ENCODE data around the gene SUPT20HL2. TPM values are rescaled to one million over a fixed set of nuclear protein-coding genes. Genes with fewer than 3 reads are reported as not detected.

SUPT20HL2 gene
- total RNA-seq, 1 experiment from 2014 or later, result not detected

DNA sequence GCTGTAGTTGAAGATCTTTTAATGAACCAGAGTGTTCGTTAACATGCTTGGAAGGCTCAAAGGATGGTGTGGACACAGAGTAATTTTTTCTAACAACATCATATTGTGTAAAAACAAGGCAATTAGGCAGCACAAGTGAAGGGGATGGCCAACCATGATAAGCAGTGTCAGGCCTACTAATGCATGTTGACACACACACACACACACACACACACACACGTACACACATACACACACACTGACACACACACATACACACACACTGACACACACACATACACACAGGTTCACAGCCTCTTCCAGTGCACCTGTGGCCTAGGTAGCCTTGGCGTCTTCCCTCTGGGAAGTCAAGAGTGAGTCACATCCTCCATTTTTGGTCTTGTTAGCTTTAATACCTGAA lies 46.4 kb upstream of the SUPT20HL2 start, which contains the start of gene SUPT20HL1:
SUPT20HL1 (plus strand) TSS at position 368 of the 400 bp plus-strand sequence. CDS start 2,122 bp downstream, outside the sequence.
- Mint-ChIP-seq H3K4me1 (peaks cover 9% of the 10 kb centered on the region), H3K27ac (no peak within 1 kb of the TSS), H3K9me3 (no peaks in the 10 kb centered on the region), H3K36me3 (no peaks in the 10 kb centered on the region), H3K4me3 (no peak within 1 kb of the TSS), H3K27me3 (ENCODE audit: low read depth) (no peaks in the 10 kb centered on the region)
- ChIA-PET CTCF (no interaction called here), POLR2A (no interaction called here)
- ATAC-seq, result no peak
- DNase-seq (ENCODE audit: low spot score), result no peak
- TF ChIP-seq MYBL2 (CRISPR knock-in tag; IDR thresholded peaks at IDR 0.05), result no peak
- TF ChIP-seq, protein P1, sequence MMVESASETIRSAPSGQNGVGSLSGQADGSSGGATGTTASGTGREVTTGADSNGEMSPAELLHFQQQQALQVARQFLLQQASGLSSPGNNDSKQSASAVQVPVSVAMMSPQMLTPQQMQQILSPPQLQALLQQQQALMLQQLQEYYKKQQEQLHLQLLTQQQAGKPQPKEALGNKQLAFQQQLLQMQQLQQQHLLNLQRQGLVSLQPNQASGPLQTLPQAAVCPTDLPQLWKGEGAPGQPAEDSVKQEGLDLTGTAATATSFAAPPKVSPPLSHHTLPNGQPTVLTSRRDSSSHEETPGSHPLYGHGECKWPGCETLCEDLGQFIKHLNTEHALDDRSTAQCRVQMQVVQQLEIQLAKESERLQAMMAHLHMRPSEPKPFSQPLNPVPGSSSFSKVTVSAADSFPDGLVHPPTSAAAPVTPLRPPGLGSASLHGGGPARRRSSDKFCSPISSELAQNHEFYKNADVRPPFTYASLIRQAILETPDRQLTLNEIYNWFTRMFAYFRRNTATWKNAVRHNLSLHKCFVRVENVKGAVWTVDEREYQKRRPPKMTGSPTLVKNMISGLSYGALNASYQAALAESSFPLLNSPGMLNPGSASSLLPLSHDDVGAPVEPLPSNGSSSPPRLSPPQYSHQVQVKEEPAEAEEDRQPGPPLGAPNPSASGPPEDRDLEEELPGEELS (CRISPR knock-in tag; IDR thresholded peaks at IDR 0.05), result no peak
- TF ChIP-seq, protein P2, sequence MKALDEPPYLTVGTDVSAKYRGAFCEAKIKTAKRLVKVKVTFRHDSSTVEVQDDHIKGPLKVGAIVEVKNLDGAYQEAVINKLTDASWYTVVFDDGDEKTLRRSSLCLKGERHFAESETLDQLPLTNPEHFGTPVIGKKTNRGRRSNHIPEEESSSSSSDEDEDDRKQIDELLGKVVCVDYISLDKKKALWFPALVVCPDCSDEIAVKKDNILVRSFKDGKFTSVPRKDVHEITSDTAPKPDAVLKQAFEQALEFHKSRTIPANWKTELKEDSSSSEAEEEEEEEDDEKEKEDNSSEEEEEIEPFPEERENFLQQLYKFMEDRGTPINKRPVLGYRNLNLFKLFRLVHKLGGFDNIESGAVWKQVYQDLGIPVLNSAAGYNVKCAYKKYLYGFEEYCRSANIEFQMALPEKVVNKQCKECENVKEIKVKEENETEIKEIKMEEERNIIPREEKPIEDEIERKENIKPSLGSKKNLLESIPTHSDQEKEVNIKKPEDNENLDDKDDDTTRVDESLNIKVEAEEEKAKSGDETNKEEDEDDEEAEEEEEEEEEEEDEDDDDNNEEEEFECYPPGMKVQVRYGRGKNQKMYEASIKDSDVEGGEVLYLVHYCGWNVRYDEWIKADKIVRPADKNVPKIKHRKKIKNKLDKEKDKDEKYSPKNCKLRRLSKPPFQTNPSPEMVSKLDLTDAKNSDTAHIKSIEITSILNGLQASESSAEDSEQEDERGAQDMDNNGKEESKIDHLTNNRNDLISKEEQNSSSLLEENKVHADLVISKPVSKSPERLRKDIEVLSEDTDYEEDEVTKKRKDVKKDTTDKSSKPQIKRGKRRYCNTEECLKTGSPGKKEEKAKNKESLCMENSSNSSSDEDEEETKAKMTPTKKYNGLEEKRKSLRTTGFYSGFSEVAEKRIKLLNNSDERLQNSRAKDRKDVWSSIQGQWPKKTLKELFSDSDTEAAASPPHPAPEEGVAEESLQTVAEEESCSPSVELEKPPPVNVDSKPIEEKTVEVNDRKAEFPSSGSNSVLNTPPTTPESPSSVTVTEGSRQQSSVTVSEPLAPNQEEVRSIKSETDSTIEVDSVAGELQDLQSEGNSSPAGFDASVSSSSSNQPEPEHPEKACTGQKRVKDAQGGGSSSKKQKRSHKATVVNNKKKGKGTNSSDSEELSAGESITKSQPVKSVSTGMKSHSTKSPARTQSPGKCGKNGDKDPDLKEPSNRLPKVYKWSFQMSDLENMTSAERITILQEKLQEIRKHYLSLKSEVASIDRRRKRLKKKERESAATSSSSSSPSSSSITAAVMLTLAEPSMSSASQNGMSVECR (CRISPR knock-in tag; IDR thresholded peaks at IDR 0.05; ENCODE audit: borderline replicate concordance), result no peak
- TF ChIP-seq ZBTB21 (CRISPR knock-in tag; IDR thresholded peaks at IDR 0.05; ENCODE audit: borderline replicate concordance), result no peak
- TF ChIP-seq TEAD4 (CRISPR knock-in tag; IDR thresholded peaks at IDR 0.05), result no peak
- TF ChIP-seq, protein P3, sequence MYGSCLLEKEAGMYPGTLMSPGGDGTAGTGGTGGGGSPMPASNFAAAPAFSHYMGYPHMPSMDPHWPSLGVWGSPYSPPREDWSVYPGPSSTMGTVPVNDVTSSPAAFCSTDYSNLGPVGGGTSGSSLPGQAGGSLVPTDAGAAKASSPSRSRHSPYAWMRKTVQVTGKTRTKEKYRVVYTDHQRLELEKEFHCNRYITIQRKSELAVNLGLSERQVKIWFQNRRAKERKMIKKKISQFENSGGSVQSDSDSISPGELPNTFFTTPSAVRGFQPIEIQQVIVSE (CRISPR knock-in tag; IDR thresholded peaks at IDR 0.05; ENCODE audit: borderline replicate concordance), result no peak
- TF ChIP-seq MXD4 (CRISPR knock-in tag; IDR thresholded peaks at IDR 0.05; ENCODE audit: borderline replicate concordance), result no peak

DNA sequence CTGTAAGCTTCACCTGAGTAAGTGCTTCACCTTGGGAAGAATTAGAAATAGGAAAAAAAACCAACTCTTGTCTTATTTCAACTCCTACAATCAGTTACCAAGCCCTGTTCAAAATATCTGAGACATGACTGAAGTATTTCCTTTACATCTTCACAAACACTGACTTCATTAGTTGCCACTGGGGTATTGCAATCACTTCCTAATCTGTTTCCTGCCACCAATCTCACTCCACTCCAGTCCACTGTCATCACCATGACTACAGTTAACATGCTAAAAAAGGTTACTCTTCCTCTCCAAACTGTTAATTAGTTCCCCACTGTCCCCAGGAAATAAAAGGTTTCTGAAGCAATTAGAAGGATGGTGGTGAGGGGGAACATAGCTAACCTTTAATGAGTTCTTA lies 43.2 kb upstream of the SUPT20HL2 start:
- ChIA-PET POLR2A (no interaction called here), CTCF (no interaction called here)
- Mint-ChIP-seq H3K27me3 (ENCODE audit: low read depth) (no peaks in the 10 kb centered on the region), H3K4me1 (peaks cover 6% of the 10 kb centered on the region), H3K27ac (no peak overlapping the region), H3K9me3 (no peaks in the 10 kb centered on the region), H3K36me3 (no peaks in the 10 kb centered on the region), H3K4me3 (no peak overlapping the region)
- no peak for ATAC-seq
- no peak for TF ChIP-seq GRHL2 (CRISPR knock-in tag; IDR thresholded peaks at IDR 0.05; ENCODE audit: insufficient replicate concordance, severe bottlenecking)
- TF ChIP-seq, protein P4, sequence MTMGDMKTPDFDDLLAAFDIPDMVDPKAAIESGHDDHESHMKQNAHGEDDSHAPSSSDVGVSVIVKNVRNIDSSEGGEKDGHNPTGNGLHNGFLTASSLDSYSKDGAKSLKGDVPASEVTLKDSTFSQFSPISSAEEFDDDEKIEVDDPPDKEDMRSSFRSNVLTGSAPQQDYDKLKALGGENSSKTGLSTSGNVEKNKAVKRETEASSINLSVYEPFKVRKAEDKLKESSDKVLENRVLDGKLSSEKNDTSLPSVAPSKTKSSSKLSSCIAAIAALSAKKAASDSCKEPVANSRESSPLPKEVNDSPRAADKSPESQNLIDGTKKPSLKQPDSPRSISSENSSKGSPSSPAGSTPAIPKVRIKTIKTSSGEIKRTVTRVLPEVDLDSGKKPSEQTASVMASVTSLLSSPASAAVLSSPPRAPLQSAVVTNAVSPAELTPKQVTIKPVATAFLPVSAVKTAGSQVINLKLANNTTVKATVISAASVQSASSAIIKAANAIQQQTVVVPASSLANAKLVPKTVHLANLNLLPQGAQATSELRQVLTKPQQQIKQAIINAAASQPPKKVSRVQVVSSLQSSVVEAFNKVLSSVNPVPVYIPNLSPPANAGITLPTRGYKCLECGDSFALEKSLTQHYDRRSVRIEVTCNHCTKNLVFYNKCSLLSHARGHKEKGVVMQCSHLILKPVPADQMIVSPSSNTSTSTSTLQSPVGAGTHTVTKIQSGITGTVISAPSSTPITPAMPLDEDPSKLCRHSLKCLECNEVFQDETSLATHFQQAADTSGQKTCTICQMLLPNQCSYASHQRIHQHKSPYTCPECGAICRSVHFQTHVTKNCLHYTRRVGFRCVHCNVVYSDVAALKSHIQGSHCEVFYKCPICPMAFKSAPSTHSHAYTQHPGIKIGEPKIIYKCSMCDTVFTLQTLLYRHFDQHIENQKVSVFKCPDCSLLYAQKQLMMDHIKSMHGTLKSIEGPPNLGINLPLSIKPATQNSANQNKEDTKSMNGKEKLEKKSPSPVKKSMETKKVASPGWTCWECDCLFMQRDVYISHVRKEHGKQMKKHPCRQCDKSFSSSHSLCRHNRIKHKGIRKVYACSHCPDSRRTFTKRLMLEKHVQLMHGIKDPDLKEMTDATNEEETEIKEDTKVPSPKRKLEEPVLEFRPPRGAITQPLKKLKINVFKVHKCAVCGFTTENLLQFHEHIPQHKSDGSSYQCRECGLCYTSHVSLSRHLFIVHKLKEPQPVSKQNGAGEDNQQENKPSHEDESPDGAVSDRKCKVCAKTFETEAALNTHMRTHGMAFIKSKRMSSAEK (CRISPR knock-in tag; IDR thresholded peaks at IDR 0.05; ENCODE audit: borderline replicate concordance), result no peak
- TF ChIP-seq, protein P5, sequence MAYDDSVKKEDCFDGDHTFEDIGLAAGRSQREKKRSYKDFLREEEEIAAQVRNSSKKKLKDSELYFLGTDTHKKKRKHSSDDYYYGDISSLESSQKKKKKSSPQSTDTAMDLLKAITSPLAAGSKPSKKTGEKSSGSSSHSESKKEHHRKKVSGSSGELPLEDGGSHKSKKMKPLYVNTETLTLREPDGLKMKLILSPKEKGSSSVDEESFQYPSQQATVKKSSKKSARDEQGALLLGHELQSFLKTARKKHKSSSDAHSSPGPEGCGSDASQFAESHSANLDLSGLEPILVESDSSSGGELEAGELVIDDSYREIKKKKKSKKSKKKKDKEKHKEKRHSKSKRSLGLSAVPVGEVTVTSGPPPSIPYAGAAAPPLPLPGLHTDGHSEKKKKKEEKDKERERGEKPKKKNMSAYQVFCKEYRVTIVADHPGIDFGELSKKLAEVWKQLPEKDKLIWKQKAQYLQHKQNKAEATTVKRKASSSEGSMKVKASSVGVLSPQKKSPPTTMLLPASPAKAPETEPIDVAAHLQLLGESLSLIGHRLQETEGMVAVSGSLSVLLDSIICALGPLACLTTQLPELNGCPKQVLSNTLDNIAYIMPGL (CRISPR knock-in tag; IDR thresholded peaks at IDR 0.05), result no peak
- no peak for TF ChIP-seq NFE2L1 (CRISPR knock-in tag; IDR thresholded peaks at IDR 0.05)
- no peak for DNase-seq (ENCODE audit: low spot score)

Data from WTC11 (cell line).